MM.1S (cell line): ENCODE data around the gene FGF5.

Source experiments
- DNase-seq: peaks from one replicate; pipeline ENCODE4 v3.0.0-alpha.2; 2015
- H2AFZ ChIP-seq: fragments of 300-600 bp; sonication (generic); 2 replicates; pipeline ENCODE4 v1.6.0; 2016; ENCODE audit warnings: antibody characterized with exemption, low read length
- H3F3A ChIP-seq: fragments of 300-600 bp; sonication (generic); 2 replicates; pipeline ENCODE4 v1.6.1; 2016; ENCODE audit warnings: mild to moderate bottlenecking, antibody characterized with exemption, low read length, moderate library complexity, mixed read lengths; ENCODE audit not compliant: insufficient read depth
- H3K27ac ChIP-seq: fragments of 300-600 bp; sonication (generic); 2 replicates; pipeline ENCODE4 v1.5.1; 2016; ENCODE audit warnings: mild to moderate bottlenecking, low read length
- H3K27me3 ChIP-seq: fragments of 300-600 bp; sonication (generic); replicated peaks from 2 replicates; pipeline ENCODE4 v1.6.0; 2016; ENCODE audit warnings: low read length; ENCODE audit not compliant: insufficient read depth
- H3K36me3 ChIP-seq: fragments of 300-600 bp; sonication (generic); replicated peaks from 2 replicates; pipeline ENCODE4 v1.6.1; 2016; ENCODE audit warnings: mild to moderate bottlenecking, low read length, mixed read lengths; ENCODE audit not compliant: insufficient read depth
- H3K4me1 ChIP-seq: fragments of 300-600 bp; sonication (generic); 2 replicates; pipeline ENCODE4 v1.6.1; 2016; ENCODE audit warnings: low read length, mixed read lengths
- H3K4me2 ChIP-seq: fragments of 300-600 bp; sonication (generic); 2 replicates; pipeline ENCODE4 v1.6.0; 2016; ENCODE audit warnings: low read depth, low read length
- H3K4me3 ChIP-seq: fragments of 300-600 bp; sonication (generic); 2 replicates; pipeline ENCODE4 v1.5.1; 2016; ENCODE audit warnings: low read length, mixed read lengths
- H3K79me2 ChIP-seq: fragments of 300-600 bp; sonication (generic); 2 replicates; pipeline ENCODE4 v1.6.1; 2016; ENCODE audit warnings: mixed run types, low read length, mixed read lengths
- H3K9ac ChIP-seq: fragments of 300-600 bp; sonication (generic); 2 replicates; pipeline ENCODE4 v1.6.1; 2016; ENCODE audit warnings: low read length, mixed read lengths
- H3K9me2 ChIP-seq: fragments of 300-600 bp; sonication (generic); replicated peaks from 2 replicates; pipeline ENCODE4 v1.6.1; 2016; ENCODE audit warnings: mild to moderate bottlenecking, low read length, mixed read lengths; ENCODE audit not compliant: insufficient read depth
- H3K9me3 ChIP-seq: fragments of 300-600 bp; sonication (generic); replicated peaks from 2 replicates; pipeline ENCODE4 v1.6.1; 2016; ENCODE audit warnings: mild to moderate bottlenecking, low read length, mixed read lengths; ENCODE audit not compliant: insufficient read depth
- H4K20me1 ChIP-seq: fragments of 300-600 bp; sonication (generic); 2 replicates; pipeline ENCODE4 v1.6.1; 2016; ENCODE audit warnings: mild to moderate bottlenecking, low read length, moderate library complexity, mixed read lengths; ENCODE audit not compliant: insufficient read depth
- CTCF ChIP-seq: fragments of 300-600 bp; sonication (generic); IDR thresholded peaks from 2 replicates; pipeline ENCODE4 v1.5.1; 2016; ENCODE audit warnings: antibody characterized with exemption, low read length, mixed read lengths
- EZH2 ChIP-seq: fragments of 300-600 bp; sonication (generic); optimal IDR thresholded peaks from 2 replicates; pipeline ENCODE3; 2017; ENCODE audit warnings: low read depth, mild to moderate bottlenecking, antibody characterized with exemption, low read length, mixed read lengths
- EZH2phosphoT487 ChIP-seq: fragments of 300-600 bp; sonication (generic); IDR thresholded peaks from 2 replicates; pipeline ENCODE4 v1.6.1; 2018; ENCODE audit warnings: antibody characterized with exemption, low read length

Gene FGF5

GRCh38 chr4:80259817-80260216, 6.6 kb upstream of the FGF5 start:
- H3K4me2 ChIP-seq = no peak overlapping the region
- H4K20me1 ChIP-seq = no peaks in the 10 kb centered on the region
- no peak overlapping the region for H3K9ac ChIP-seq
- TF ChIP-seq EZH2phosphoT487 (no peak), CTCF (no peak), EZH2 (no peak)
- no peaks in the 10 kb centered on the region for H3F3A ChIP-seq
- H2AFZ ChIP-seq = no peak overlapping the region
- H3K9me3 ChIP-seq = no peaks in the 10 kb centered on the region
- no peaks in the 10 kb centered on the region for H3K36me3 ChIP-seq
- H3K79me2 ChIP-seq = no peaks in the 10 kb centered on the region
- DNase-seq = no peak
- no peak overlapping the region for H3K27ac ChIP-seq
- H3K4me3 ChIP-seq = no peak overlapping the region
- H3K4me1 ChIP-seq = no peaks in the 10 kb centered on the region
- no peaks in the 10 kb centered on the region for H3K9me2 ChIP-seq
- no peaks in the 10 kb centered on the region for H3K27me3 ChIP-seq

- no peaks in the 10 kb centered on the region for H3K27me3 ChIP-seq
These were observed 4.4 kb upstream of the FGF5 start for GRCh38 chr4:80261989-80262600.

GRCh38 chr4:80263541-80264351, 2.7 kb upstream of the FGF5 start:
- Histone ChIP-seq H4K20me1 (no peaks in the 10 kb centered on the region), H3K9me2 (no peaks in the 10 kb centered on the region), H3K9ac (no peak overlapping the region), H3K79me2 (no peaks in the 10 kb centered on the region), H3K4me3 (no peak overlapping the region), H3K36me3 (no peaks in the 10 kb centered on the region), H3K27ac (no peak overlapping the region), H2AFZ (no peak overlapping the region), H3F3A (no peaks in the 10 kb centered on the region), H3K9me3 (no peaks in the 10 kb centered on the region), H3K27me3 (no peaks in the 10 kb centered on the region), H3K4me1 (no peaks in the 10 kb centered on the region), H3K4me2 (no peak overlapping the region)
- TF ChIP-seq EZH2phosphoT487 (no peak), EZH2 (no peak), CTCF (no peak)
- no peak for DNase-seq

More at GRCh38 chr4:80261989-80262600, 4.4 kb upstream of the FGF5 start:
- H3K9me2 ChIP-seq = no peaks in the 10 kb centered on the region
- no peak overlapping the region for H2AFZ ChIP-seq
- H4K20me1 ChIP-seq = no peaks in the 10 kb centered on the region
- H3K36me3 ChIP-seq = no peaks in the 10 kb centered on the region
- no peaks in the 10 kb centered on the region for H3K79me2 ChIP-seq
- TF ChIP-seq EZH2 (no peak), CTCF (no peak), EZH2phosphoT487 (no peak)
- H3K4me1 ChIP-seq = no peaks in the 10 kb centered on the region
- no peaks in the 10 kb centered on the region for H3K9me3 ChIP-seq
- no peak overlapping the region for H3K27ac ChIP-seq
- H3K9ac ChIP-seq = no peak overlapping the region
- no peak overlapping the region for H3K4me2 ChIP-seq
- no peak overlapping the region for H3K4me3 ChIP-seq
- no peak for DNase-seq
- H3F3A ChIP-seq = no peaks in the 10 kb centered on the region
